ENCODE measurements around the gene SRGAP2B. TPM values are rescaled to one million over a fixed set of nuclear protein-coding genes. Genes with fewer than 3 reads are reported as not detected.
"Not testable (repeated sequence)": the region's sequence is repeated elsewhere in the genome, so short reads cannot be mapped to it uniquely, and the experiment has no call there.

SRGAP2B gene
- total and polyA plus RNA-seq, 2 of the 8 experiments (the other 6 are each of a cell fraction or from before 2014, with no cell fraction given): 4.9 to 39.5 TPM

GRCh38 chr1:145119842-145120241 lies 24.7 kb upstream of the SRGAP2B start:
- H3K27me3 ChIP-seq (replicated peaks in 1 of 4; ENCODE audit: control insufficient read depth in 3 of 4, extremely low read depth in 1 of 4, insufficient read depth in 3 of 4, low read length in 3 of 4); H2BK120ac ChIP-seq (replicated peaks; ENCODE audit: low read depth, low read length); H2BK5ac ChIP-seq (ENCODE audit: low read depth, low read length); H2AFZ ChIP-seq (ENCODE audit: low read length); H3K4me3 ChIP-seq (ENCODE audit: extremely low read depth in 1 of 4, insufficient read depth in 2 of 4, low read depth in 3 of 4, low read length in 4 of 4); FAIRE-seq; H3K4me1 ChIP-seq (replicated peaks in 1 of 4; ENCODE audit: control insufficient read depth in 3 of 4, insufficient read depth in 4 of 4, low read length in 3 of 4); H3K79me1 ChIP-seq (ENCODE audit: low read depth, low read length); DNase-seq (ENCODE audit: low read depth in 1 of 2, low spot score in 2 of 2); H2BK12ac ChIP-seq (ENCODE audit: low read depth, low read length); H3K4me2 ChIP-seq (ENCODE audit: insufficient read depth in 1 of 2, low read depth in 2 of 2, low read length in 2 of 2); H3K56ac ChIP-seq (replicated peaks; ENCODE audit: insufficient read length, low read depth, low read length); H3K9ac ChIP-seq (replicated peaks in 1 of 4; ENCODE audit: extremely low read depth in 1 of 4, low read depth in 3 of 4, low read length in 3 of 4); H4K5ac ChIP-seq (ENCODE audit: insufficient read length, low read depth, low read length); H3K23ac ChIP-seq (ENCODE audit: insufficient read length); H4K8ac ChIP-seq (ENCODE audit: extremely low read depth, insufficient read depth, low read length); H3K23me2 ChIP-seq (ENCODE audit: low read depth, low read length); H2BK20ac ChIP-seq (ENCODE audit: low read length); H2BK15ac ChIP-seq (ENCODE audit: low read length); H4K91ac ChIP-seq (replicated peaks; ENCODE audit: insufficient read length, low read length); CTCF ChIA-PET (ENCODE audit: partially characterized antibody); H3K18ac ChIP-seq (ENCODE audit: extremely low read depth, low read length); H4K20me1 ChIP-seq (replicated peaks in 1 of 2; ENCODE audit: control insufficient read depth in 1 of 2, insufficient read depth in 2 of 2, low read length in 2 of 2); H2AK5ac ChIP-seq (ENCODE audit: low read depth, low read length); H3K14ac ChIP-seq (ENCODE audit: insufficient read length); H3K4ac ChIP-seq (replicated peaks; ENCODE audit: insufficient read length, low read depth, low read length); POLR2A ChIA-PET (ENCODE audit: partially characterized antibody); H3K79me2 ChIP-seq (ENCODE audit: control insufficient read depth in 1 of 2, insufficient read depth in 2 of 2, low read length in 2 of 2); H3K9me3 ChIP-seq (ENCODE audit: insufficient read depth in 2 of 2, low read depth in 1 of 2, low read length in 1 of 2); H3K36me3 ChIP-seq (ENCODE audit: control insufficient read depth in 2 of 4, insufficient read depth in 4 of 4, low read length in 3 of 4); H3K27ac ChIP-seq (ENCODE audit: low read depth, low read length): not testable (repeated sequence)
- WGBS, 2 experiments (ENCODE audit: extremely low coverage in 1 of 2, insufficient coverage in 1 of 2, insufficient read length in 1 of 2, insufficient replicate concordance in 2 of 2, low coverage in 1 of 2, low lambda C conversion rate in 2 of 2, missing lambda C conversion rate in 1 of 2): no CpG with 5 or more reads among the region's 3 CpGs

GRCh38 chr1:145115587-145116493 lies 20.7 kb upstream of the SRGAP2B start:
- H2BK20ac ChIP-seq (ENCODE audit: low read length); H2AFZ ChIP-seq (ENCODE audit: low read length); H2AK5ac ChIP-seq (ENCODE audit: low read depth, low read length); H3K27me3 ChIP-seq (replicated peaks in 1 of 4; ENCODE audit: control insufficient read depth in 3 of 4, extremely low read depth in 1 of 4, insufficient read depth in 3 of 4, low read length in 3 of 4); H3K36me3 ChIP-seq (ENCODE audit: control insufficient read depth in 2 of 4, insufficient read depth in 4 of 4, low read length in 3 of 4); H3K18ac ChIP-seq (ENCODE audit: extremely low read depth, low read length); POLR2A ChIA-PET (ENCODE audit: partially characterized antibody); H2BK15ac ChIP-seq (ENCODE audit: low read length); H2BK5ac ChIP-seq (ENCODE audit: low read depth, low read length); H3K23ac ChIP-seq (ENCODE audit: insufficient read length); H3K23me2 ChIP-seq (ENCODE audit: low read depth, low read length); CTCF ChIA-PET (ENCODE audit: partially characterized antibody); H3K14ac ChIP-seq (ENCODE audit: insufficient read length); H3K27ac ChIP-seq (ENCODE audit: low read depth, low read length); H3K4me3 ChIP-seq (ENCODE audit: extremely low read depth in 1 of 4, insufficient read depth in 2 of 4, low read depth in 3 of 4, low read length in 4 of 4); H4K91ac ChIP-seq (replicated peaks; ENCODE audit: insufficient read length, low read length); FAIRE-seq; H3K79me1 ChIP-seq (ENCODE audit: low read depth, low read length); H4K8ac ChIP-seq (ENCODE audit: extremely low read depth, insufficient read depth, low read length); H3K9me3 ChIP-seq (ENCODE audit: insufficient read depth in 2 of 2, low read depth in 1 of 2, low read length in 1 of 2); H2BK12ac ChIP-seq (ENCODE audit: low read depth, low read length); H4K20me1 ChIP-seq (replicated peaks in 1 of 2; ENCODE audit: control insufficient read depth in 1 of 2, insufficient read depth in 2 of 2, low read length in 2 of 2); H3K9ac ChIP-seq (replicated peaks in 1 of 4; ENCODE audit: extremely low read depth in 1 of 4, low read depth in 3 of 4, low read length in 3 of 4); H3K56ac ChIP-seq (replicated peaks; ENCODE audit: insufficient read length, low read depth, low read length); H4K5ac ChIP-seq (ENCODE audit: insufficient read length, low read depth, low read length); H3K4me1 ChIP-seq (replicated peaks in 1 of 4; ENCODE audit: control insufficient read depth in 3 of 4, insufficient read depth in 4 of 4, low read length in 3 of 4); H3K4me2 ChIP-seq (ENCODE audit: insufficient read depth in 1 of 2, low read depth in 2 of 2, low read length in 2 of 2); DNase-seq (ENCODE audit: low read depth in 1 of 2, low spot score in 2 of 2); H3K4ac ChIP-seq (replicated peaks; ENCODE audit: insufficient read length, low read depth, low read length); H3K79me2 ChIP-seq (ENCODE audit: control insufficient read depth in 1 of 2, insufficient read depth in 2 of 2, low read length in 2 of 2); H2BK120ac ChIP-seq (replicated peaks; ENCODE audit: low read depth, low read length): not testable (repeated sequence)
- WGBS, 2 experiments (ENCODE audit: extremely low coverage in 1 of 2, insufficient coverage in 1 of 2, insufficient read length in 1 of 2, insufficient replicate concordance in 2 of 2, low coverage in 1 of 2, low lambda C conversion rate in 2 of 2, missing lambda C conversion rate in 1 of 2): no CpG with 5 or more reads among the region's 6 CpGs
